NCI-H1436 treated with DMSO at 0.1 percent for 48 hours (cell line): ENCODE measurements around the gene ZNF211.
A peak's percentile ranks its signal among the peaks of the same experiment; 100 is the strongest.

Experiments used
- DNase-seq: peaks from one replicate; lab custom pipeline; 2025; lab: John Stamatoyannopoulos, UW

The ZNF211 gene

GRCh38 chr19:57632987-57633831 lies at the start of gene ZNF211:
ZNF211 (plus strand) TSS chr19:57633168; CDS start chr19:57633347, 179 bp downstream.
- peak; percentile 89 for DNase-seq

- DNase-seq, result peak; percentile 64
These were observed 49.2 kb upstream of the ZNF211 start, which contains the start of gene ZIK1 for GRCh38 chr19:57583521-57584416. ZIK1 (plus strand) TSS chr19:57584145; CDS start chr19:57584357, 212 bp downstream.

GRCh38 chr19:57587529-57587928 lies 45.4 kb upstream of the ZNF211 start:
- DNase-seq, result no peak

GRCh38 chr19:57599377-57599760 lies 33.6 kb upstream of the ZNF211 start:
- DNase-seq, result no peak

GRCh38 chr19:57599761-57600383 lies 33.1 kb upstream of the ZNF211 start, which contains the start of gene ZNF530:
ZNF530 (plus strand) TSS chr19:57599885; CDS start chr19:57604346, 4,461 bp downstream.
- peak; percentile 62 for DNase-seq

- no peak for DNase-seq
These were observed 26.0 kb upstream of the ZNF211 start for GRCh38 chr19:57606931-57607330.

- no peak for DNase-seq
These were observed 21.9 kb upstream of the ZNF211 start for GRCh38 chr19:57611113-57611512.

GRCh38 chr19:57613941-57614743 lies 18.8 kb upstream of the ZNF211 start, which contains the start of gene ZNF134:
ZNF134 (plus strand) TSS chr19:57614242; CDS start chr19:57619469, 5,227 bp downstream.
- DNase-seq, result peak; percentile 77

- no peak for DNase-seq
These were observed 17.6 kb upstream of the ZNF211 start for GRCh38 chr19:57615346-57615745.

- no peak for DNase-seq
These were observed 12.2 kb upstream of the ZNF211 start for GRCh38 chr19:57620673-57621348.

GRCh38 chr19:57623091-57623490 lies 9.9 kb upstream of the ZNF211 start:
- DNase-seq, result no peak

- no peak for DNase-seq
These were observed 814 bp downstream of the ZNF211 start for GRCh38 chr19:57633832-57634131.

- no peak for DNase-seq
These were observed 4.4 kb downstream of the ZNF211 start for GRCh38 chr19:57637379-57637778.

GRCh38 chr19:57641715-57642234 lies 8.8 kb downstream of the ZNF211 start:
- no peak for DNase-seq

GRCh38 chr19:57642396-57643046 lies 9.6 kb downstream of the ZNF211 start:
- DNase-seq, result no peak

GRCh38 chr19:57643734-57644133 lies 10.8 kb downstream of the ZNF211 start:
- no peak for DNase-seq

GRCh38 chr19:57648331-57649003 lies 15.5 kb downstream of the ZNF211 start:
- no peak for DNase-seq

- no peak for DNase-seq
These were observed 18.7 kb downstream of the ZNF211 start for GRCh38 chr19:57651654-57651996.

- no peak for DNase-seq
These were observed 20.7 kb downstream of the ZNF211 start for GRCh38 chr19:57653689-57654088.

GRCh38 chr19:57655443-57655842 lies 22.5 kb downstream of the ZNF211 start:
- no peak for DNase-seq
